ENCODE data around the gene STIMATE. TPM values are rescaled to one million over a fixed set of nuclear protein-coding genes. Genes with fewer than 3 reads are reported as not detected.
A peak's percentile ranks its signal among the peaks of the same experiment; 100 is the strongest.

The STIMATE gene
- polyA plus RNA-seq, 3 donors = 8.9 to 49.9 (median 11.7) TPM

DNA sequence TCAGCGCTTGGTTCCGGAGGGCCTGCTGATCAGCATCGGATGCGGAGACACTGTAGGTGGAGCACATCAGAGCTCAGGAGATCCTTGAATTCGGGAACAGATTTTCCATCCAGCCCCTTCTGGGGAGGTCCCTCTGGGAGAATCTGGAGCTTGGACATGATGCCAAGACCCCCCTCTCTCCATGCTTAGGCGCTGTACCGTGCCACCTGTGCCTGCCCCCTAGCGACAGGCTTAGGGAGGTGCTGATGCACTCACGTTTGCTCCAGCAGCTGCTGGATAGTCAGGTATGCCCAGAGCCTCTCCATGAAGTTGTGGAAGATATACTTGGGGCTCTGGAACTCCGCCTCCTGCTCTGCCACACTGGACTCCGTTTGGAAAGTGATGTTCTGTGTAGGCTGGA is 76.6 kb downstream of the STIMATE start:
- no peaks in the 10 kb centered on the region for H3K27me3 ChIP-seq (ENCODE audit: control insufficient read depth in 2 of 2, insufficient read depth in 2 of 2, low read length in 2 of 2)
- H2AFZ ChIP-seq (ENCODE audit: insufficient read depth, low read depth, low read length, poor library complexity, severe bottlenecking) = no peak overlapping the region
- H3K4me3 Mint-ChIP-seq = no peak overlapping the region
- H3K4me3 ChIP-seq (replicated peaks in 1 of 3; ENCODE audit: low read depth in 2 of 3, low read length in 3 of 3) = no peak overlapping the region
- H3K9ac ChIP-seq (ENCODE audit: insufficient read depth, low read length, poor library complexity, severe bottlenecking) = no peak overlapping the region
- peak overlapping the region in 3 of 7 donors; percentile 29 to 69 (median 37) for H3K27ac Mint-ChIP-seq
- peak in 2 of 3 donors; percentile 5 to 15 for DNase-seq
- H3K4me1 Mint-ChIP-seq = no peaks in the 10 kb centered on the region
- no peaks in the 10 kb centered on the region for H3K9me3 Mint-ChIP-seq
- peaks cover 5 to 26% of the 10 kb centered on the region in 2 donors for H3K36me3 ChIP-seq (replicated peaks in 1 of 2; ENCODE audit: control insufficient read depth in 1 of 2, insufficient read depth in 2 of 2, low read length in 2 of 2)
- H4K20me1 ChIP-seq (ENCODE audit: insufficient read depth, low read length) = no peaks in the 10 kb centered on the region
- H3K4me2 ChIP-seq (replicated peaks; ENCODE audit: extremely low read depth, low read length, poor library complexity, severe bottlenecking) = no peak overlapping the region
- intact Hi-C loops (cut with micrococcal nuclease) = loop anchor here in 1 of 2 donors (5.0 kb wide), 1 partner anchor 78 kb away; no protein-coding TSS in a partner anchor
- WGBS (ENCODE audit: insufficient coverage) = 91% methylated on average over 7 of the region's 11 CpGs
- H3K79me2 ChIP-seq (ENCODE audit: insufficient read depth, low read length) = no peaks in the 10 kb centered on the region
- H3K36me3 Mint-ChIP-seq = peaks cover 9 to 23% of the 10 kb centered on the region in 2 donors
- H3K9me3 ChIP-seq (replicated peaks in 1 of 2; ENCODE audit: control insufficient read depth in 1 of 2, insufficient read depth in 1 of 2, low read length in 2 of 2) = no peaks in the 10 kb centered on the region
- TF ChIP-seq, protein P1, sequence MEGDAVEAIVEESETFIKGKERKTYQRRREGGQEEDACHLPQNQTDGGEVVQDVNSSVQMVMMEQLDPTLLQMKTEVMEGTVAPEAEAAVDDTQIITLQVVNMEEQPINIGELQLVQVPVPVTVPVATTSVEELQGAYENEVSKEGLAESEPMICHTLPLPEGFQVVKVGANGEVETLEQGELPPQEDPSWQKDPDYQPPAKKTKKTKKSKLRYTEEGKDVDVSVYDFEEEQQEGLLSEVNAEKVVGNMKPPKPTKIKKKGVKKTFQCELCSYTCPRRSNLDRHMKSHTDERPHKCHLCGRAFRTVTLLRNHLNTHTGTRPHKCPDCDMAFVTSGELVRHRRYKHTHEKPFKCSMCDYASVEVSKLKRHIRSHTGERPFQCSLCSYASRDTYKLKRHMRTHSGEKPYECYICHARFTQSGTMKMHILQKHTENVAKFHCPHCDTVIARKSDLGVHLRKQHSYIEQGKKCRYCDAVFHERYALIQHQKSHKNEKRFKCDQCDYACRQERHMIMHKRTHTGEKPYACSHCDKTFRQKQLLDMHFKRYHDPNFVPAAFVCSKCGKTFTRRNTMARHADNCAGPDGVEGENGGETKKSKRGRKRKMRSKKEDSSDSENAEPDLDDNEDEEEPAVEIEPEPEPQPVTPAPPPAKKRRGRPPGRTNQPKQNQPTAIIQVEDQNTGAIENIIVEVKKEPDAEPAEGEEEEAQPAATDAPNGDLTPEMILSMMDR (IDR thresholded peaks at IDR 0.05) = peak; percentile 66
- H3K27ac ChIP-seq (ENCODE audit: low read depth in 1 of 2, low read length in 2 of 2) = no peak overlapping the region
- H3K27me3 Mint-ChIP-seq (ENCODE audit: low read depth in 3 of 3) = peaks cover 0 to 2% (median 1%) of the 10 kb centered on the region in 3 donors
- no peaks in the 10 kb centered on the region for H3K4me1 ChIP-seq (ENCODE audit: control insufficient read depth in 1 of 2, insufficient read depth in 2 of 2, low read length in 2 of 2)

DNA sequence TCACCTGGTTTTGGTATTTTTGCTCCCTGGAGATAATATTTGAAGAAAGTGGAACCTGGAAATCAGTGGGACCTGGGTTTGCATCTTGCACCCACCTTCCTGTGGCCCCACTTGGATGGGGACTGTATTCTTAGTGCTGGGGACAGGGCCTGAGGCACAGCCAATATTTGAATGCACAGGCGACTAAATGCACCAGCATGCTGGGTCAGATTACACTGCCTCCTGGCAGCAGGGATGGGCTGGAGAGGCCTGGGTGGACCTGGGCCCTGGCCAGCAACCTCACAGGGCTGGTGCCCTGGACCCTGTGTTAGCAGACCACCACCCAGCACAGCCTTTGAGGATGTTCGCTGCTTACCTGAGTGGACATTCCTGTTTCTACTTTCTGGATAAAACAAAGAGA is 77.4 kb downstream of the STIMATE start:
- H3K4me1 ChIP-seq (ENCODE audit: control insufficient read depth in 1 of 2, insufficient read depth in 2 of 2, low read length in 2 of 2) = no peaks in the 10 kb centered on the region
- Mint-ChIP-seq H3K27me3 (ENCODE audit: low read depth in 3 of 3) (peaks cover 0 to 2% (median 1%) of the 10 kb centered on the region in 3 donors), H3K27ac (peak overlapping the region in 2 of 7 donors; percentile 31 to 43), H3K9me3 (no peaks in the 10 kb centered on the region), H3K36me3 (peaks cover 8 to 23% of the 10 kb centered on the region in 2 donors), H3K4me1 (no peaks in the 10 kb centered on the region), H3K4me3 (no peak overlapping the region)
- TF ChIP-seq, protein P1 (IDR thresholded peaks at IDR 0.05) = no peak
- no peak overlapping the region for H3K4me2 ChIP-seq (replicated peaks; ENCODE audit: extremely low read depth, low read length, poor library complexity, severe bottlenecking)
- WGBS (ENCODE audit: insufficient coverage) = 100% methylated on average over 2 of the region's 2 CpGs
- no peak overlapping the region for H3K9ac ChIP-seq (ENCODE audit: insufficient read depth, low read length, poor library complexity, severe bottlenecking)
- no peak for DNase-seq
- H3K9me3 ChIP-seq (replicated peaks in 1 of 2; ENCODE audit: control insufficient read depth in 1 of 2, insufficient read depth in 1 of 2, low read length in 2 of 2) = no peaks in the 10 kb centered on the region
- no peak overlapping the region for H3K27ac ChIP-seq (ENCODE audit: low read depth in 1 of 2, low read length in 2 of 2)
- H4K20me1 ChIP-seq (ENCODE audit: insufficient read depth, low read length) = no peaks in the 10 kb centered on the region
- no peaks in the 10 kb centered on the region for H3K79me2 ChIP-seq (ENCODE audit: insufficient read depth, low read length)
- intact Hi-C loops (cut with micrococcal nuclease) = loop anchor here in 1 of 2 donors (5.0 kb wide), 1 partner anchor 78 kb away; no protein-coding TSS in a partner anchor
- H2AFZ ChIP-seq (ENCODE audit: insufficient read depth, low read depth, low read length, poor library complexity, severe bottlenecking) = no peak overlapping the region
- H3K27me3 ChIP-seq (ENCODE audit: control insufficient read depth in 2 of 2, insufficient read depth in 2 of 2, low read length in 2 of 2) = no peaks in the 10 kb centered on the region
- peaks cover 5 to 26% of the 10 kb centered on the region in 2 donors for H3K36me3 ChIP-seq (replicated peaks in 1 of 2; ENCODE audit: control insufficient read depth in 1 of 2, insufficient read depth in 2 of 2, low read length in 2 of 2)
- no peak overlapping the region for H3K4me3 ChIP-seq (replicated peaks in 1 of 3; ENCODE audit: low read depth in 2 of 3, low read length in 3 of 3)
